ENCODE data around the gene DPT.

DPT gene

GRCh38 chr1:168698453-168698852 is 30.6 kb downstream of the DPT start:
- Histone ChIP-seq H3K27me3 (ENCODE audit: control insufficient read depth in 1 of 2, insufficient read depth in 2 of 2, low read length in 2 of 2) (no peaks in the 10 kb centered on the region), H3K27ac (ENCODE audit: low read length) (no peak overlapping the region), H3K9me3 (ENCODE audit: control insufficient read depth in 2 of 2, low read length in 2 of 2) (no peaks in the 10 kb centered on the region), H3K36me3 (ENCODE audit: control insufficient read depth in 2 of 2, insufficient read depth in 2 of 2, low read length in 2 of 2) (no peaks in the 10 kb centered on the region), H3K4me1 (ENCODE audit: control insufficient read depth, insufficient read depth, low read length) (peaks cover 10% of the 10 kb centered on the region), H3K4me3 (ENCODE audit: low read length in 2 of 2) (no peak overlapping the region), H3K9ac (ENCODE audit: low read length in 2 of 2) (no peak overlapping the region)

DNA sequence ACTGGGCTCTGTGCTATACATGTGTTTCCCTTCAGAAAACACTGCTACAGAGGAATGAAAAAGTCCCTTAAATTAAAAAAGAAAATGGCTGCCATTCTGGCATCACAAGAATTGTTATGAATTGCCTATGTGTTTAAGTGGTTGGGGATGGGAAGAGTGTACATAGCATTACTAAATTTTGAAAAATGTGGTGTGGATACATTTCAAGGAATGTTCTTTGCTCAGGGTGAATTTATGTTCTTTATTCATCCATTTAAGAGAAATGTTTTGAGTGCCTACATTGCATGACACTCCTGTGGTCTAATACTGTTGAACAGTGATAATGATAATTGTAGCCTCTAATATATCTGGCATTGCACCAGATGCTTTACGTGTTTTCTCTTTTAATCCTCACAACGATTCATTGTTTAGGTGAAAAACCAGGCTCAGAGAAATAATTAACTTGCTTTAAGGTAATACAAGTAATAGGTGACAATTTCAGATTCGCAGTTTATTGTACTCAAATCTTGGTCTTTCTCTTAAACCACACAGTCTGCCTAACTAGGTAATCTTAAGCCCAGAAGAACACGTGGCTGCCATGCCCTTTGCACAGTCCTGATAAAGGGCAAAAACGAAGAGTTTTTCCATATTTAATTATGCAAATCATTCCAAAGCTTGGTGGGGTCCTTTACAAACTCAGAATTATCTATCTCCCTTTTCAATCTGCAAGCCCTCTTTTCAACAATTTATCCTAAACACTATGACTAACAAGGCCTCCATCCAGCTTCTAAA is 31.5 kb downstream of the DPT start:
- Histone ChIP-seq H3K4me3 (ENCODE audit: low read length in 2 of 2) (no peak overlapping the region), H3K27me3 (ENCODE audit: control insufficient read depth in 1 of 2, insufficient read depth in 2 of 2, low read length in 2 of 2) (no peaks in the 10 kb centered on the region), H3K9ac (ENCODE audit: low read length in 2 of 2) (no peak overlapping the region), H3K9me3 (ENCODE audit: control insufficient read depth in 2 of 2, low read length in 2 of 2) (no peaks in the 10 kb centered on the region), H3K27ac (ENCODE audit: low read length) (no peak overlapping the region), H3K36me3 (ENCODE audit: control insufficient read depth in 2 of 2, insufficient read depth in 2 of 2, low read length in 2 of 2) (no peaks in the 10 kb centered on the region), H3K4me1 (ENCODE audit: control insufficient read depth, insufficient read depth, low read length) (peaks cover 10% of the 10 kb centered on the region)

- no peaks in the 10 kb centered on the region for H3K27me3 ChIP-seq (ENCODE audit: control insufficient read depth in 1 of 2, insufficient read depth in 2 of 2, low read length in 2 of 2)
- peaks cover 10% of the 10 kb centered on the region for H3K4me1 ChIP-seq (ENCODE audit: control insufficient read depth, insufficient read depth, low read length)
- no peak overlapping the region for H3K27ac ChIP-seq (ENCODE audit: low read length)
- no peak overlapping the region for H3K9ac ChIP-seq (ENCODE audit: low read length in 2 of 2)
- H3K4me3 ChIP-seq (ENCODE audit: low read length in 2 of 2): no peak overlapping the region
- no peaks in the 10 kb centered on the region for H3K36me3 ChIP-seq (ENCODE audit: control insufficient read depth in 2 of 2, insufficient read depth in 2 of 2, low read length in 2 of 2)
- H3K9me3 ChIP-seq (ENCODE audit: control insufficient read depth in 2 of 2, low read length in 2 of 2): no peaks in the 10 kb centered on the region
Observed at GRCh38 chr1:168696125-168696760, 32.8 kb downstream of the DPT start.

DNA sequence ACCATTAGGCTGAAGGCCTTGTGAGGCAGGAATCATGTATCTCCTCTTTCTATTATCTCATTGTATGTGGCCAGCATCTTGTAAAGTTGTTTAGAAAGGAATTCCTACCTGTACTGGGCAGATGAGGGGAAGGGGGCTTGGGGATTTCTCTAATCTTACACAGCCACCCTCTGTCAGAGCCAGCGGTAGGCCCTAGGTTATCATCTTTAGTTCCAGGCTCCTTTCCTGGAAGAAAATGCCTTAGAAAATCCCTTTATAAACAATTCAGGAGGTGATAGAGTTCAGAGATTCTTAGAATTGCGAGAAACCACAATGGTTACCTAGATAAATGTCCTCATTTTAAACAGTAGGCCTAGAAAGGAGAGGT is 35.2 kb downstream of the DPT start:
- Histone ChIP-seq H3K9ac (ENCODE audit: low read length in 2 of 2) (no peak overlapping the region), H3K27ac (ENCODE audit: low read length) (no peak overlapping the region), H3K27me3 (ENCODE audit: control insufficient read depth in 1 of 2, insufficient read depth in 2 of 2, low read length in 2 of 2) (no peaks in the 10 kb centered on the region), H3K36me3 (ENCODE audit: control insufficient read depth in 2 of 2, insufficient read depth in 2 of 2, low read length in 2 of 2) (no peaks in the 10 kb centered on the region), H3K9me3 (ENCODE audit: control insufficient read depth in 2 of 2, low read length in 2 of 2) (no peaks in the 10 kb centered on the region), H3K4me1 (ENCODE audit: control insufficient read depth, insufficient read depth, low read length) (peaks cover 27% of the 10 kb centered on the region), H3K4me3 (ENCODE audit: low read length in 2 of 2) (no peak overlapping the region)

DNA sequence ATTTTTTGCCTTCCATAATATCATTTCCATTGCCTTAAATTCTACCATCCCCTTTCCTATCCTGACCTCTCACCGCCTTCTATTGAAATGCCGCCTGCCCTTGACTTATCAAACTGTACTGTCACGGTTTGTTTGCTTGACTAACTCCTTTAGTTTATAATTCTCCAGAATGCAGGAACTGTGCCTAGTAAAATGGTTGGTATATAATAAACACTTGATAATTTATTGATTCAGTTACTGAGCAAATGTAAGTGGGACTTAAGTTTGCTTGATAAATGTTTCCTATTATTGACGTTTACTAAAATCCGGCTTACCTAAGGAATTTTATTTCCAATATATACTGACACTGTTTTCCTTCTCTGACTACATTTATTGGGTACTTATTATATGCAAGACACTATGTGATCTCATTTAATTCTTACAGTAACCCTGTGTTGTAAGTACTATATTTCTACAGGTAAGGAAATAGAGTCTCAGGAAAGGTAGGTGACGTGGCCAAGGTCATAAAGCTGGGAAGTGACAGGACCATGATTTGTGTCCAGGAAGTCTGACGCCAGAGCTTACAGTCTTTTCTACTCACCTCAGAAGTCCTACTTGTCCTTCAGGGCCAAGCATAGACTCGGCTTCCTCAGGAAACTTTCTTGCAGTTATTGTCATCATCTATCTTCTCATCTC is 35.7 kb downstream of the DPT start:
- Histone ChIP-seq H3K4me1 (ENCODE audit: control insufficient read depth, insufficient read depth, low read length) (peaks cover 30% of the 10 kb centered on the region), H3K27ac (ENCODE audit: low read length) (no peak overlapping the region), H3K4me3 (ENCODE audit: low read length in 2 of 2) (no peak overlapping the region), H3K9me3 (ENCODE audit: control insufficient read depth in 2 of 2, low read length in 2 of 2) (no peaks in the 10 kb centered on the region), H3K27me3 (ENCODE audit: control insufficient read depth in 1 of 2, insufficient read depth in 2 of 2, low read length in 2 of 2) (no peaks in the 10 kb centered on the region), H3K36me3 (ENCODE audit: control insufficient read depth in 2 of 2, insufficient read depth in 2 of 2, low read length in 2 of 2) (no peaks in the 10 kb centered on the region), H3K9ac (ENCODE audit: low read length in 2 of 2) (no peak overlapping the region)

- H3K27ac ChIP-seq (ENCODE audit: low read length): no peak overlapping the region
Observed at GRCh38 chr1:168692472-168692871, 36.5 kb downstream of the DPT start.

GRCh38 chr1:168691541-168691940 is 37.5 kb downstream of the DPT start:
- Histone ChIP-seq H3K27me3 (ENCODE audit: control insufficient read depth in 1 of 2, insufficient read depth in 2 of 2, low read length in 2 of 2) (no peaks in the 10 kb centered on the region), H3K9ac (ENCODE audit: low read length in 2 of 2) (no peak overlapping the region), H3K9me3 (ENCODE audit: control insufficient read depth in 2 of 2, low read length in 2 of 2) (no peaks in the 10 kb centered on the region), H3K4me3 (ENCODE audit: low read length in 2 of 2) (no peak overlapping the region), H3K27ac (ENCODE audit: low read length) (no peak overlapping the region), H3K4me1 (ENCODE audit: control insufficient read depth, insufficient read depth, low read length) (peaks cover 34% of the 10 kb centered on the region), H3K36me3 (ENCODE audit: control insufficient read depth in 2 of 2, insufficient read depth in 2 of 2, low read length in 2 of 2) (no peaks in the 10 kb centered on the region)

More at GRCh38 chr1:168692472-168692871, 36.5 kb downstream of the DPT start:
- H3K4me1 ChIP-seq (ENCODE audit: control insufficient read depth, insufficient read depth, low read length): peaks cover 36% of the 10 kb centered on the region
- H3K4me3 ChIP-seq (ENCODE audit: low read length in 2 of 2): no peak overlapping the region
- H3K27me3 ChIP-seq (ENCODE audit: control insufficient read depth in 1 of 2, insufficient read depth in 2 of 2, low read length in 2 of 2): no peaks in the 10 kb centered on the region
- H3K9ac ChIP-seq (ENCODE audit: low read length in 2 of 2): no peak overlapping the region
- H3K36me3 ChIP-seq (ENCODE audit: control insufficient read depth in 2 of 2, insufficient read depth in 2 of 2, low read length in 2 of 2): no peaks in the 10 kb centered on the region
- H3K9me3 ChIP-seq (ENCODE audit: control insufficient read depth in 2 of 2, low read length in 2 of 2): no peaks in the 10 kb centered on the region

GRCh38 chr1:168689726-168690602 is 39.0 kb downstream of the DPT start:
- peaks cover 26% of the 10 kb centered on the region for H3K4me1 ChIP-seq (ENCODE audit: control insufficient read depth, insufficient read depth, low read length)
- no peaks in the 10 kb centered on the region for H3K9me3 ChIP-seq (ENCODE audit: control insufficient read depth in 2 of 2, low read length in 2 of 2)
- H3K36me3 ChIP-seq (ENCODE audit: control insufficient read depth in 2 of 2, insufficient read depth in 2 of 2, low read length in 2 of 2): no peaks in the 10 kb centered on the region
- H3K27me3 ChIP-seq (ENCODE audit: control insufficient read depth in 1 of 2, insufficient read depth in 2 of 2, low read length in 2 of 2): no peaks in the 10 kb centered on the region
- peak overlapping the region; percentile 55 for H3K27ac ChIP-seq (ENCODE audit: low read length)
- H3K4me3 ChIP-seq (ENCODE audit: low read length in 2 of 2): peak overlapping the region in 1 of 2 donors; percentile 31
- no peak overlapping the region for H3K9ac ChIP-seq (ENCODE audit: low read length in 2 of 2)

- Histone ChIP-seq H3K9ac (ENCODE audit: low read length in 2 of 2) (no peak overlapping the region), H3K9me3 (ENCODE audit: control insufficient read depth in 2 of 2, low read length in 2 of 2) (no peaks in the 10 kb centered on the region), H3K27me3 (ENCODE audit: control insufficient read depth in 1 of 2, insufficient read depth in 2 of 2, low read length in 2 of 2) (no peaks in the 10 kb centered on the region), H3K4me1 (ENCODE audit: control insufficient read depth, insufficient read depth, low read length) (peaks cover 26% of the 10 kb centered on the region), H3K27ac (ENCODE audit: low read length) (peak overlapping the region; percentile 55), H3K36me3 (ENCODE audit: control insufficient read depth in 2 of 2, insufficient read depth in 2 of 2, low read length in 2 of 2) (no peaks in the 10 kb centered on the region), H3K4me3 (ENCODE audit: low read length in 2 of 2) (no peak overlapping the region)
Observed at GRCh38 chr1:168689327-168689657, 39.7 kb downstream of the DPT start.

GRCh38 chr1:168688644-168689326 is 40.2 kb downstream of the DPT start:
- Histone ChIP-seq H3K27ac (ENCODE audit: low read length) (no peak overlapping the region), H3K27me3 (ENCODE audit: control insufficient read depth in 1 of 2, insufficient read depth in 2 of 2, low read length in 2 of 2) (no peaks in the 10 kb centered on the region), H3K36me3 (ENCODE audit: control insufficient read depth in 2 of 2, insufficient read depth in 2 of 2, low read length in 2 of 2) (no peaks in the 10 kb centered on the region), H3K4me1 (ENCODE audit: control insufficient read depth, insufficient read depth, low read length) (peaks cover 26% of the 10 kb centered on the region), H3K4me3 (ENCODE audit: low read length in 2 of 2) (no peak overlapping the region), H3K9ac (ENCODE audit: low read length in 2 of 2) (no peak overlapping the region), H3K9me3 (ENCODE audit: control insufficient read depth in 2 of 2, low read length in 2 of 2) (no peaks in the 10 kb centered on the region)

All from stomach smooth muscle (tissue), 2 donors.